ENCODE results near the gene ANKRD36C. TPM values are rescaled to one million over a fixed set of nuclear protein-coding genes. Genes with fewer than 3 reads are reported as not detected.
"Not testable (repeated sequence)": the region's sequence is repeated elsewhere in the genome, so short reads cannot be mapped to it uniquely, and the experiment has no call there.

Gene ANKRD36C
- polyA plus RNA-seq, 3 donors, result 0.95 to 1.1 (median 1.1) TPM

- H3K27ac ChIP-seq (ENCODE audit: low read depth in 1 of 2, low read length in 2 of 2); H4K20me1 ChIP-seq (ENCODE audit: insufficient read depth, low read length); H3K4me1 ChIP-seq (ENCODE audit: control insufficient read depth in 1 of 2, insufficient read depth in 2 of 2, low read length in 2 of 2); H3K4me1 Mint-ChIP-seq; H3K27ac Mint-ChIP-seq; H3K9ac ChIP-seq (ENCODE audit: insufficient read depth, low read length, poor library complexity, severe bottlenecking); H3K27me3 Mint-ChIP-seq (ENCODE audit: low read depth in 3 of 3); H3K4me3 ChIP-seq (replicated peaks in 1 of 3; ENCODE audit: low read depth in 2 of 3, low read length in 3 of 3); DNase-seq; H2AFZ ChIP-seq (ENCODE audit: insufficient read depth, low read depth, low read length, poor library complexity, severe bottlenecking); intact Hi-C loops (cut with micrococcal nuclease); H3K79me2 ChIP-seq (ENCODE audit: insufficient read depth, low read length); H3K4me2 ChIP-seq (replicated peaks; ENCODE audit: extremely low read depth, low read length, poor library complexity, severe bottlenecking); H3K27me3 ChIP-seq (ENCODE audit: control insufficient read depth in 2 of 2, insufficient read depth in 2 of 2, low read length in 2 of 2); H3K4me3 Mint-ChIP-seq; H3K36me3 ChIP-seq (replicated peaks in 1 of 2; ENCODE audit: control insufficient read depth in 1 of 2, insufficient read depth in 2 of 2, low read length in 2 of 2): not testable (repeated sequence)
- peaks cover 10 to 14% of the 10 kb centered on the region in 2 donors for H3K36me3 Mint-ChIP-seq
- WGBS (ENCODE audit: insufficient coverage), result no CpG with 5 or more reads among the region's 1 CpG
- peaks cover 3 to 10% of the 10 kb centered on the region in 2 donors for H3K9me3 ChIP-seq (replicated peaks in 1 of 2; ENCODE audit: control insufficient read depth in 1 of 2, insufficient read depth in 1 of 2, low read length in 2 of 2)
- H3K9me3 Mint-ChIP-seq, result peaks cover 21 to 37% (median 29%) of the 10 kb centered on the region in 7 donors
Observed at GRCh38 chr2:95813311-95813710, 178.3 kb downstream of the ANKRD36C start.

GRCh38 chr2:95799892-95800291 is 191.7 kb downstream of the ANKRD36C start:
- H3K4me2 ChIP-seq (replicated peaks; ENCODE audit: extremely low read depth, low read length, poor library complexity, severe bottlenecking), result no peak overlapping the region
- H3K4me3 Mint-ChIP-seq, result no peak overlapping the region
- H3K27me3 Mint-ChIP-seq (ENCODE audit: low read depth in 3 of 3), result peaks cover 1 to 2% (median 1%) of the 10 kb centered on the region in 3 donors
- peaks cover 0 to 3% of the 10 kb centered on the region in 2 donors for H3K36me3 Mint-ChIP-seq
- intact Hi-C loops (cut with micrococcal nuclease), result no loop called here
- H3K27ac ChIP-seq (ENCODE audit: low read depth in 1 of 2, low read length in 2 of 2), result no peak overlapping the region
- no peak for TF ChIP-seq CTCF (IDR thresholded peaks at IDR 0.05)
- WGBS (ENCODE audit: insufficient coverage), result 95% methylated on average over 10 of the region's 14 CpGs
- H3K27ac Mint-ChIP-seq, result peak overlapping the region in 1 of 7 donors; percentile 50
- no peaks in the 10 kb centered on the region for H3K4me1 Mint-ChIP-seq
- no peaks in the 10 kb centered on the region for H3K4me1 ChIP-seq (ENCODE audit: control insufficient read depth in 1 of 2, insufficient read depth in 2 of 2, low read length in 2 of 2)
- H2AFZ ChIP-seq (ENCODE audit: insufficient read depth, low read depth, low read length, poor library complexity, severe bottlenecking), result no peak overlapping the region
- no peak for DNase-seq
- no peak overlapping the region for H3K9ac ChIP-seq (ENCODE audit: insufficient read depth, low read length, poor library complexity, severe bottlenecking)
- no peaks in the 10 kb centered on the region for H3K36me3 ChIP-seq (replicated peaks in 1 of 2; ENCODE audit: control insufficient read depth in 1 of 2, insufficient read depth in 2 of 2, low read length in 2 of 2)
- peaks cover 6 to 8% of the 10 kb centered on the region in 2 donors for H3K9me3 ChIP-seq (replicated peaks in 1 of 2; ENCODE audit: control insufficient read depth in 1 of 2, insufficient read depth in 1 of 2, low read length in 2 of 2)
- no peaks in the 10 kb centered on the region for H4K20me1 ChIP-seq (ENCODE audit: insufficient read depth, low read length)
- no peak overlapping the region for H3K4me3 ChIP-seq (replicated peaks in 1 of 3; ENCODE audit: low read depth in 2 of 3, low read length in 3 of 3)
- H3K79me2 ChIP-seq (ENCODE audit: insufficient read depth, low read length), result no peaks in the 10 kb centered on the region
- H3K27me3 ChIP-seq (ENCODE audit: control insufficient read depth in 2 of 2, insufficient read depth in 2 of 2, low read length in 2 of 2), result no peaks in the 10 kb centered on the region
- peaks cover 5 to 26% (median 17%) of the 10 kb centered on the region in 7 donors for H3K9me3 Mint-ChIP-seq

- intact Hi-C loops (cut with micrococcal nuclease); H3K4me3 Mint-ChIP-seq; DNase-seq; H3K79me2 ChIP-seq (ENCODE audit: insufficient read depth, low read length); H3K27me3 ChIP-seq (ENCODE audit: control insufficient read depth in 2 of 2, insufficient read depth in 2 of 2, low read length in 2 of 2); H3K27me3 Mint-ChIP-seq (ENCODE audit: low read depth in 3 of 3); H3K4me3 ChIP-seq (replicated peaks in 1 of 3; ENCODE audit: low read depth in 2 of 3, low read length in 3 of 3); H3K36me3 Mint-ChIP-seq; H3K4me1 ChIP-seq (ENCODE audit: control insufficient read depth in 1 of 2, insufficient read depth in 2 of 2, low read length in 2 of 2); H3K9ac ChIP-seq (ENCODE audit: insufficient read depth, low read length, poor library complexity, severe bottlenecking); H3K4me1 Mint-ChIP-seq; H3K27ac Mint-ChIP-seq; H4K20me1 ChIP-seq (ENCODE audit: insufficient read depth, low read length); H3K9me3 ChIP-seq (replicated peaks in 1 of 2; ENCODE audit: control insufficient read depth in 1 of 2, insufficient read depth in 1 of 2, low read length in 2 of 2); H2AFZ ChIP-seq (ENCODE audit: insufficient read depth, low read depth, low read length, poor library complexity, severe bottlenecking); H3K4me2 ChIP-seq (replicated peaks; ENCODE audit: extremely low read depth, low read length, poor library complexity, severe bottlenecking); H3K36me3 ChIP-seq (replicated peaks in 1 of 2; ENCODE audit: control insufficient read depth in 1 of 2, insufficient read depth in 2 of 2, low read length in 2 of 2); H3K27ac ChIP-seq (ENCODE audit: low read depth in 1 of 2, low read length in 2 of 2): not testable (repeated sequence)
- H3K9me3 Mint-ChIP-seq, result peaks cover 0 to 23% (median 13%) of the 10 kb centered on the region in 7 donors
- WGBS (ENCODE audit: insufficient coverage), result 91% methylated on average over 3 of the region's 13 CpGs
Observed at GRCh38 chr2:95799147-95799889, 192.3 kb downstream of the ANKRD36C start.
